K562 (cell line): ENCODE measurements around the gene ZNF22. TPM values are rescaled to one million over a fixed set of nuclear protein-coding genes. Genes with fewer than 3 reads are reported as not detected.

Experiments
- ARID1B ChIP-seq: fragments of 450-650 bp; IDR thresholded peaks from 2 replicates; pipeline ENCODE4 v1.6.1; 2016; ENCODE audit warnings: antibody characterized with exemption, mild to moderate bottlenecking, inconsistent platforms
- CBX3 ChIP-seq, 2 experiments: IDR thresholded peaks; 1 replicate in 1 of 2; 2 replicates in 1 of 2; pipeline ENCODE4 v1.6.1; 2012; ENCODE audit warnings: inconsistent platforms in 2 of 2, low read length in 2 of 2, borderline replicate concordance in 1 of 2, control low read depth in 1 of 2
- CREB5 ChIP-seq: fragments of 250-450 bp; sonication (Bioruptor Pico); IDR thresholded peaks from 2 replicates; pipeline ENCODE4 v1.5.0; 2020; ENCODE audit warnings: mild to moderate bottlenecking
- E2F8 ChIP-seq: fragments of 450-650 bp; IDR thresholded peaks from 2 replicates; pipeline ENCODE4 v1.7.1; 2018; ENCODE audit warnings: mild to moderate bottlenecking, low read depth; ENCODE audit not compliant: partially characterized antibody
- GTF2F1 ChIP-seq: IDR thresholded peaks from 2 replicates; pipeline ENCODE4 v1.6.1; 2011; ENCODE audit warnings: low read depth, low read length, improper control_type of control experiment
- HDAC3 ChIP-seq: fragments of 450-650 bp; IDR thresholded peaks from 2 replicates; pipeline ENCODE4 v1.6.1; 2018; ENCODE audit warnings: borderline replicate concordance, mild to moderate bottlenecking, moderate library complexity; ENCODE audit not compliant: partially characterized antibody
- JUNB ChIP-seq: fragments of 450-650 bp; formaldehyde crosslinking; conservative IDR thresholded peaks from 2 replicates; pipeline ENCODE4 v1.4.0; 2020; ENCODE audit warnings: mild to moderate bottlenecking
- MLLT1 ChIP-seq, 2 experiments: fragments of 450-650 bp; IDR thresholded peaks; 2 replicates each; pipeline ENCODE4 v1.6.1; 2016
- NBN ChIP-seq: fragments of 450-650 bp; IDR thresholded peaks from 2 replicates; pipeline ENCODE4 v1.6.1; 2016; ENCODE audit warnings: low read depth, mild to moderate bottlenecking
- SREBF1 ChIP-seq: fragments of 150-350 bp; IDR thresholded peaks from 2 replicates; pipeline ENCODE4 v1.6.1; 2014; ENCODE audit warnings: antibody characterized with exemption, low read depth, low read length, borderline replicate concordance
- TCF3 ChIP-seq: sonication (generic); formaldehyde crosslinking; IDR thresholded peaks from 2 replicates; pipeline ENCODE4 v1.4.0; 2020; ENCODE audit warnings: mild to moderate bottlenecking, missing genetic modification reagents
- TCF7 ChIP-seq: sonication (generic); IDR thresholded peaks from 2 replicates; pipeline ENCODE4 v1.6.1; 2016; ENCODE audit warnings: antibody characterized with exemption, borderline replicate concordance
- TCF7L2 ChIP-seq: fragments of 150-350 bp; IDR thresholded peaks from 2 replicates; pipeline ENCODE4 v1.6.1; 2016; ENCODE audit warnings: low read depth, mild to moderate bottlenecking, low read length, moderate library complexity
- TCFL5 ChIP-seq: fragments of 250-450 bp; sonication (Bioruptor Pico); conservative IDR thresholded peaks from 2 replicates; pipeline ENCODE4 v1.6.1; 2021; ENCODE audit warnings: mild to moderate bottlenecking, moderate library complexity, matching md5 sums
- THAP12 ChIP-seq: fragments of 250-450 bp; sonication (Bioruptor Pico); IDR thresholded peaks from 2 replicates; pipeline ENCODE4 v1.9.0; 2021; ENCODE audit warnings: mild to moderate bottlenecking, inconsistent platforms
- U2AF1 ChIP-seq: fragments of 200-400 bp; formaldehyde crosslinking; optimal IDR thresholded peaks from 2 replicates; pipeline ENCODE3; 2017; ENCODE audit warnings: mild to moderate bottlenecking, low read depth, low read length, moderate library complexity
- ZBED1 ChIP-seq: IDR thresholded peaks from 2 replicates; pipeline ENCODE4 v1.6.1; 2014
- ZKSCAN1 ChIP-seq: fragments of 150-350 bp; IDR thresholded peaks from 2 replicates; pipeline ENCODE4 v1.6.1; 2016; ENCODE audit warnings: low read depth, low read length
- ZNF140 ChIP-seq: fragments of 250-450 bp; sonication (Bioruptor Pico); IDR thresholded peaks from 2 replicates; pipeline ENCODE4 v1.8.0; 2021; ENCODE audit warnings: moderate library complexity, mild to moderate bottlenecking, inconsistent platforms
- ZNF175 ChIP-seq: fragments of 200-800 bp; sonication (Bioruptor generic); IDR thresholded peaks from 2 replicates; pipeline ENCODE4 v1.6.1; 2016; ENCODE audit warnings: low read depth, mild to moderate bottlenecking, missing genetic modification characterization, missing compliant biosample characterization
- ZNF586 ChIP-seq: fragments of 450-650 bp; formaldehyde crosslinking; conservative IDR thresholded peaks from 2 replicates; pipeline ENCODE4 v1.4.0; 2020; ENCODE audit warnings: mild to moderate bottlenecking, moderate library complexity
- polyA plus RNA-seq, 8 experiments: library from polyadenylated mRNA; depleted of rRNA in 4 of 8; stranded (reverse) in 5 of 8; unstranded in 3 of 8; fragments of >200 nt; fragmentation: Nextera tagmentation in 2 of 8; fragmentation: Illumina TruSeq in 1 of 8; extraction: Ambion mirVana in 2 of 8; extraction: Trizol in 1 of 8; gene quantifications; 2 replicates each; pipeline versions ENCODE4 v1.2.1 to v1.2.3, GENCODE V29; 2011 to 2014; ENCODE audit warnings: inconsistent platforms in 1 of 8, missing spikeins in 1 of 8
- total RNA-seq, 7 experiments: library from RNA; depleted of rRNA in 6 of 7; stranded (reverse); fragments of >200 nt in 6 of 7; fragmentation: Illumina TruSeq in 2 of 7; extraction: Trizol in 2 of 7; gene quantifications; 2 replicates each; pipeline versions ENCODE4 v1.2.1 to v1.2.3, GENCODE V29; 2011 to 2021; ENCODE audit warnings: low replicate concordance in 1 of 7

The ZNF22 gene
- total and polyA plus RNA-seq, 9 of the 15 experiments (the other 6 are each of a cell fraction or from before 2014, with no cell fraction given), result 36.2 to 98.7 (median 51.2) TPM

- 0 out of 4 replicates have a peak, but pooled peaks of 1 of the 2 experiments have one; percentile 22 for TF ChIP-seq MLLT1 (IDR thresholded peaks at IDR 0.05)
- no peak for TF ChIP-seq E2F8
- no peak for TF ChIP-seq TCF7L2
- TF ChIP-seq ARID1B, result peak; percentile 35
- no peak for TF ChIP-seq CBX3 (IDR thresholded peaks at IDR 0.05; ENCODE audit: borderline replicate concordance in 1 of 2, low read length in 2 of 2)
- TF ChIP-seq ZNF140 (CRISPR knock-in tag), result no peak
- TF ChIP-seq THAP12 (CRISPR knock-in tag), result no peak
- no peak for TF ChIP-seq TCF7
- TF ChIP-seq JUNB (CRISPR knock-in tag), result no peak
- no peak for TF ChIP-seq ZNF175
- TF ChIP-seq ZKSCAN1, result no peak
- TF ChIP-seq ZBED1, result no peak
- TF ChIP-seq TCFL5 (CRISPR knock-in tag), result no peak
- TF ChIP-seq HDAC3, result no peak
- no peak for TF ChIP-seq ZNF586 (CRISPR knock-in tag)
- TF ChIP-seq GTF2F1, result no peak
- TF ChIP-seq NBN, result 0 out of 2 replicates have a peak, but pooled peaks have one; percentile 48
- no peak for TF ChIP-seq CREB5
- TF ChIP-seq TCF3 (CRISPR knock-in tag), result 0 out of 2 replicates have a peak, but pooled peaks have one; percentile 16
- TF ChIP-seq SREBF1, result no peak
- no peak for TF ChIP-seq U2AF1
Observed at GRCh38 chr10:44986670-44987069, 14.1 kb upstream of the ZNF22 start (continued).
